DND-41 (cell line): ENCODE data around the gene MIOX.

Source experiments
- ATAC-seq: fragments of 200-7000 bp; cut with Tn5 transposase; 3 replicates; pipeline ENCODE4 v1.9.1; 2021; ENCODE audit warnings: low read depth; ENCODE audit not compliant: insufficient read depth
- DNase-seq: peaks from one replicate; pipeline ENCODE4 v3.0.0-alpha.2; 2020
- H2AFZ ChIP-seq: 2 replicates; pipeline ENCODE4 v1.6.0; 2012; ENCODE audit warnings: low read depth, low read length
- H3K27ac ChIP-seq: 2 replicates; pipeline ENCODE4 v1.5.1; 2012; ENCODE audit warnings: low read length, inconsistent platforms
- H3K27me3 ChIP-seq: fragments of 200-600 bp; sonication (generic); 2 replicates; pipeline ENCODE4 v1.6.0; 2012; ENCODE audit warnings: low read length, mild to moderate bottlenecking, inconsistent platforms; ENCODE audit not compliant: insufficient read depth, poor library complexity
- H3K36me3 ChIP-seq: 2 replicates; pipeline ENCODE4 v1.5.1; 2012; ENCODE audit warnings: low read length, inconsistent platforms; ENCODE audit not compliant: insufficient read depth
- H3K4me1 ChIP-seq: 2 replicates; pipeline ENCODE4 v1.5.1; 2012; ENCODE audit warnings: mild to moderate bottlenecking, low read length; ENCODE audit not compliant: insufficient read depth
- H3K4me2 ChIP-seq: 2 replicates; pipeline ENCODE4 v1.6.0; 2012; ENCODE audit warnings: mild to moderate bottlenecking, moderate library complexity, low read length, inconsistent platforms; ENCODE audit not compliant: insufficient read depth
- H3K4me3 ChIP-seq, 2 experiments: fragments of 200-600 bp in 1 of 2; shearing (Covaris generic) in 1 of 2; 2 replicates each; pipeline ENCODE4 v1.5.1; 2012 to 2016; ENCODE audit warnings: inconsistent platforms in 2 of 2, low read length in 2 of 2, mild to moderate bottlenecking in 2 of 2, low read depth in 1 of 2, moderate library complexity in 1 of 2
- H3K79me2 ChIP-seq: 2 replicates; pipeline ENCODE4 v1.6.0; 2012; ENCODE audit warnings: low read length, inconsistent platforms; ENCODE audit not compliant: insufficient read depth
- H3K9ac ChIP-seq: 2 replicates; pipeline ENCODE4 v1.6.0; 2012; ENCODE audit warnings: low read depth, mild to moderate bottlenecking, inconsistent platforms, low read length, moderate library complexity
- H3K9me3 ChIP-seq: 2 replicates; pipeline ENCODE4 v1.5.1; 2012; ENCODE audit warnings: low read length, moderate library complexity, mild to moderate bottlenecking, inconsistent platforms; ENCODE audit not compliant: insufficient read depth, severe bottlenecking
- H4K20me1 ChIP-seq: 2 replicates; pipeline ENCODE4 v1.6.0; 2012; ENCODE audit warnings: low read length; ENCODE audit not compliant: insufficient read depth
- CTCF ChIP-seq: IDR thresholded peaks from 2 replicates; pipeline ENCODE4 v1.5.1; 2012; ENCODE audit warnings: borderline replicate concordance, low read length, moderate library complexity, mild to moderate bottlenecking; ENCODE audit not compliant: poor library complexity, severe bottlenecking; ENCODE audit errors: extremely low read depth
- EZH2 ChIP-seq: IDR thresholded peaks from 3 replicates; pipeline ENCODE4 v1.6.1; 2012; ENCODE audit warnings: borderline replicate concordance, low read depth, mild to moderate bottlenecking, moderate library complexity, low read length, inconsistent platforms; ENCODE audit not compliant: severe bottlenecking

Gene MIOX

GRCh38 chr22:50483556-50483955 is 3.1 kb upstream of the MIOX start:
- Histone ChIP-seq H3K9ac (no peak overlapping the region), H3K27me3 (no peaks in the 10 kb centered on the region), H3K9me3 (no peaks in the 10 kb centered on the region), H2AFZ (no peak overlapping the region), H3K79me2 (no peaks in the 10 kb centered on the region), H3K27ac (no peak overlapping the region), H3K36me3 (no peaks in the 10 kb centered on the region), H3K4me2 (no peak overlapping the region), H3K4me1 (no peaks in the 10 kb centered on the region), H3K4me3 (no peak overlapping the region), H4K20me1 (no peaks in the 10 kb centered on the region)
- ATAC-seq = no peak
- TF ChIP-seq EZH2 (no peak), CTCF (no peak)
- DNase-seq = no peak

GRCh38 chr22:50483977-50484853 is 2.4 kb upstream of the MIOX start:
- Histone ChIP-seq H4K20me1 (no peaks in the 10 kb centered on the region), H3K79me2 (no peaks in the 10 kb centered on the region), H3K4me2 (no peak overlapping the region), H3K9ac (no peak overlapping the region), H3K36me3 (no peaks in the 10 kb centered on the region), H3K27me3 (no peaks in the 10 kb centered on the region), H3K27ac (no peak overlapping the region), H3K9me3 (no peaks in the 10 kb centered on the region), H2AFZ (no peak overlapping the region), H3K4me3 (no peak overlapping the region), H3K4me1 (no peaks in the 10 kb centered on the region)
- ATAC-seq = no peak
- DNase-seq = no peak
- TF ChIP-seq EZH2 = no peak
- TF ChIP-seq CTCF = no peak

GRCh38 chr22:50485221-50486131 is 1.2 kb upstream of the MIOX start:
- no peak for DNase-seq
- Histone ChIP-seq H3K36me3 (no peaks in the 10 kb centered on the region), H4K20me1 (no peaks in the 10 kb centered on the region), H3K27ac (no peak overlapping the region), H3K27me3 (no peaks in the 10 kb centered on the region), H3K4me1 (no peaks in the 10 kb centered on the region), H3K9me3 (no peaks in the 10 kb centered on the region), H3K79me2 (no peaks in the 10 kb centered on the region), H3K9ac (no peak overlapping the region), H3K4me2 (no peak overlapping the region), H2AFZ (no peak overlapping the region), H3K4me3 (no peak overlapping the region)
- ATAC-seq = no peak; the same call in 2 of the 3 replicates
- TF ChIP-seq CTCF (no peak), EZH2 (no peak)
